Endothelial cell of umbilical vein (primary cell): ENCODE data around the gene SLC47A1. TPM values are rescaled to one million over a fixed set of nuclear protein-coding genes. Genes with fewer than 3 reads are reported as not detected.

ENCODE experiments used
- BruUV-seq: library from RNA; stranded (reverse); fragments of 400-500 nt; replicated peaks from 2 replicates; lab custom pipeline; 2021; lab: Mats Ljungman, UMichigan
- CTCF ChIA-PET: fragments of 300-600, 350-600 bp; sonication (Branson Sonifier 250); formaldehyde crosslinking; loops from one replicate; lab custom pipeline; 2021; ENCODE audit warnings: antibody characterized with exemption, inconsistent platforms; lab: Charles Lee
- POLR2A ChIA-PET: fragments of 300-600, 350-600 bp; sonication (Branson Sonifier 250); formaldehyde crosslinking; loops from one replicate; lab custom pipeline; 2021; ENCODE audit warnings: antibody characterized with exemption, inconsistent platforms; lab: Charles Lee
- DNase-seq: peaks from one replicate; pipeline ENCODE4 v3.0.0-alpha.2; 2011; ENCODE audit warnings: low read depth, low spot score
- FAIRE-seq: peaks from 2 replicates; lab custom pipeline; 2011; peaks lifted over from hg19 to GRCh38; lab: Jason Lieb, UNC
- H2AFZ ChIP-seq: 2 replicates; pipeline ENCODE4 v1.6.0; 2012; ENCODE audit warnings: low read depth, low read length, control low read depth, inconsistent platforms
- H3K27ac ChIP-seq: 2 replicates; pipeline ENCODE4 v1.5.1; 2011; ENCODE audit warnings: low read depth, mild to moderate bottlenecking, control low read depth, low read length, moderate library complexity; ENCODE audit not compliant: insufficient read depth
- H3K27me3 ChIP-seq, 2 experiments: 2 replicates each; pipeline versions ENCODE4 v1.6.0 to v1.6.1; 2011; ENCODE audit warnings: low read length in 2 of 2, mixed read lengths in 1 of 2; ENCODE audit not compliant: control insufficient read depth in 2 of 2, insufficient read depth in 2 of 2
- H3K36me3 ChIP-seq, 2 experiments: 2 replicates in 1 of 2; 3 replicates in 1 of 2; pipeline ENCODE4 v1.5.1; 2011; ENCODE audit warnings: low read length in 2 of 2, mild to moderate bottlenecking in 1 of 2, moderate library complexity in 1 of 2; ENCODE audit not compliant: control insufficient read depth in 2 of 2, insufficient read depth in 2 of 2; ENCODE audit errors: extremely low read depth in 1 of 2
- H3K4me1 ChIP-seq: 3 replicates; pipeline ENCODE4 v1.5.1; 2011; ENCODE audit warnings: mild to moderate bottlenecking, low read length; ENCODE audit not compliant: control insufficient read depth, insufficient read depth; ENCODE audit errors: extremely low read depth
- H3K4me2 ChIP-seq: 2 replicates; pipeline ENCODE4 v1.6.1; 2011; ENCODE audit warnings: low read length, control low read depth, mixed read lengths; ENCODE audit not compliant: insufficient read depth
- H3K4me3 ChIP-seq, 3 experiments: fragments of 200-600 bp in 1 of 3; sonication (generic), shearing (Covaris generic) in 1 of 3; replicated peaks in 1 of 3; 2 replicates each; pipeline ENCODE4 v1.5.1; 2011 to 2016; ENCODE audit warnings: control low read depth in 3 of 3, low read length in 3 of 3, mild to moderate bottlenecking in 2 of 3, inconsistent platforms in 1 of 3, low read depth in 1 of 3, moderate library complexity in 1 of 3; ENCODE audit not compliant: insufficient read depth in 1 of 3
- H3K79me2 ChIP-seq: 2 replicates; pipeline ENCODE4 v1.6.0; 2012; ENCODE audit warnings: low read length, inconsistent platforms; ENCODE audit not compliant: control insufficient read depth, insufficient read depth
- H3K9ac ChIP-seq: replicated peaks from 2 replicates; pipeline ENCODE3; 2011; ENCODE audit warnings: low read length, control low read depth; ENCODE audit not compliant: insufficient read depth; ENCODE audit errors: extremely low read depth
- H3K9me1 ChIP-seq: replicated peaks from 3 replicates; pipeline ENCODE4 v1.6.0; 2011; ENCODE audit warnings: mild to moderate bottlenecking, low read length; ENCODE audit not compliant: control insufficient read depth, insufficient read depth; ENCODE audit errors: extremely low read depth
- H3K9me3 ChIP-seq: replicated peaks from 2 replicates; pipeline ENCODE4 v1.5.1; 2012; ENCODE audit warnings: low read length, inconsistent platforms; ENCODE audit not compliant: control insufficient read depth, insufficient read depth
- H4K20me1 ChIP-seq: replicated peaks from 2 replicates; pipeline ENCODE3; 2011; ENCODE audit warnings: mild to moderate bottlenecking, low read length; ENCODE audit not compliant: control insufficient read depth, insufficient read depth; ENCODE audit errors: extremely low read depth
- EZH2 ChIP-seq: IDR thresholded peaks from 2 replicates; pipeline ENCODE4 v1.6.1; 2012; ENCODE audit warnings: borderline replicate concordance, low read depth, mild to moderate bottlenecking, moderate library complexity, low read length, inconsistent platforms; ENCODE audit not compliant: severe bottlenecking
- FOS ChIP-seq: IDR thresholded peaks from 2 replicates; pipeline ENCODE4 v1.6.1; 2011; ENCODE audit warnings: mild to moderate bottlenecking, low read length, moderate library complexity, borderline replicate concordance; ENCODE audit not compliant: insufficient read depth
- GATA2 ChIP-seq: IDR thresholded peaks from 2 replicates; pipeline ENCODE4 v1.7.0; 2011; ENCODE audit warnings: low read depth, mild to moderate bottlenecking, moderate library complexity, mixed read lengths, low read length; ENCODE audit not compliant: insufficient read length, insufficient read depth
- JUN ChIP-seq: IDR thresholded peaks from 2 replicates; pipeline ENCODE4 v1.6.1; 2011; ENCODE audit warnings: borderline replicate concordance, low read depth; ENCODE audit not compliant: insufficient read length, insufficient read depth
- MAX ChIP-seq: IDR thresholded peaks from 2 replicates; pipeline ENCODE4 v1.6.1; 2011; ENCODE audit not compliant: insufficient read depth, insufficient read length
- MYC ChIP-seq: IDR thresholded peaks from one replicate; pipeline ENCODE4 v1.6.1; 2011; ENCODE audit warnings: mild to moderate bottlenecking, low read depth, low read length
- POLR2A ChIP-seq: IDR thresholded peaks from 2 replicates; pipeline ENCODE4 v1.6.1; 2012; ENCODE audit warnings: low read depth, mild to moderate bottlenecking, control low read depth, low read length
- POLR2AphosphoS5 ChIP-seq: IDR thresholded peaks from 2 replicates; pipeline ENCODE4 v1.6.1; 2012; ENCODE audit warnings: low read depth, mild to moderate bottlenecking, control low read depth, low read length, moderate library complexity; ENCODE audit not compliant: insufficient read depth
- dilution Hi-C: fragments of 300-500 bp; cut with MboI; formaldehyde crosslinking; loops from one replicate; pipeline ENCODE4 v1.15.0; 2019; ENCODE audit warnings: low sequenced_read_pairs; ENCODE audit not compliant: extremely low pct_ligation_motif_present
- intact Hi-C: fragments of 100-400 bp; cut with micrococcal nuclease; formaldehyde crosslinking; loops from one replicate; pipeline ENCODE4 v1.10.0; 2022
- polyA plus RNA-seq, 4 experiments: library from polyadenylated mRNA; depleted of rRNA in 3 of 4; stranded (reverse) in 3 of 4; unstranded in 1 of 4; fragments of >200 nt; gene quantifications; 2 replicates each; pipeline versions ENCODE4 v1.2.1 to v1.2.3, GENCODE V29; 2011 to 2012; ENCODE audit warnings: missing spikeins in 1 of 4
- small RNA-seq: library from RNA; depleted of rRNA; stranded (forward); fragments of <200 nt; gene quantifications from one replicate; pipeline ENCODE3, GENCODE V24; 2012; ENCODE audit warnings: low replicate concordance, low read depth; ENCODE audit not compliant: insufficient read depth, insufficient read length
- total RNA-seq: library from RNA; stranded (reverse); gene quantifications from 2 replicates; pipeline ENCODE4 v1.2.3, GENCODE V29; 2021
- TF ChIP-seq, protein P1 (sequence below), 2 donors: IDR thresholded peaks; 1 replicate in 1 of 2; 2 replicates in 1 of 2; pipeline ENCODE4 v1.5.1; 2011; ENCODE audit warnings: low read length in 2 of 2, mild to moderate bottlenecking in 2 of 2, moderate library complexity in 2 of 2, control low read depth in 1 of 2, inconsistent platforms in 1 of 2, low read depth in 1 of 2; ENCODE audit not compliant: insufficient read depth in 1 of 2; ENCODE audit errors: extremely low read depth in 1 of 2

The SLC47A1 gene
- total and polyA plus RNA-seq, 2 donors (not counting 3 experiments of a cell fraction or from before 2014, with no cell fraction given): 3.3 to 6.9 TPM

DNA sequence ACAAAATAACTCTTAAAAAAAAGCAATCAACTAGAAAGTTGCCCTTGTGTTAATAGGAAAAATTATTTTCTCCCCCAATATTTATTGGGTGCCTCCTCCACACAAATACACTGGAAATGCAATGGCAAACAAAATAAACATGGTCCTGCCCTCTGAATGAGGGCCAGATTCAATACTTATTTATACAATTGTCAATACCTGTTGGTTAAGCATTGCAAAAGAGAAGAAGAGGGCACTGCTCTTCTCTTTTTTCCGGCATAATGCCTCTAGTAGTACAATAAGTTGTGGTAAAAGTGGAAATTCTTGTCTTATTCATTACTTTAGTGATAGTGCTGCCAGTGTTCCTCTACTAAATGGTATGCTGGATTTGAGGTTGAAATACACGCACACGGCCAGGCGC, 92.4 kb downstream of the SLC47A1 start:
- H2AFZ ChIP-seq: no peak overlapping the region
- ChIA-PET POLR2A (no interaction called here), CTCF (no interaction called here)
- FAIRE-seq (no peak), DNase-seq (no peak)
- no peak overlapping the region for H3K27ac ChIP-seq
- H3K9me3 ChIP-seq: no peaks in the 10 kb centered on the region
- H3K4me3 ChIP-seq: no peak overlapping the region
- no peak overlapping the region for H3K4me2 ChIP-seq
- H3K27me3 ChIP-seq: peaks cover 0 to 5% of the 10 kb centered on the region in 2 experiments
- TF ChIP-seq POLR2A (no peak), MAX (no peak), MYC (no peak), JUN (no peak), EZH2 (no peak), GATA2 (no peak), FOS (no peak), POLR2AphosphoS5 (no peak)
- TF ChIP-seq, protein P1, sequence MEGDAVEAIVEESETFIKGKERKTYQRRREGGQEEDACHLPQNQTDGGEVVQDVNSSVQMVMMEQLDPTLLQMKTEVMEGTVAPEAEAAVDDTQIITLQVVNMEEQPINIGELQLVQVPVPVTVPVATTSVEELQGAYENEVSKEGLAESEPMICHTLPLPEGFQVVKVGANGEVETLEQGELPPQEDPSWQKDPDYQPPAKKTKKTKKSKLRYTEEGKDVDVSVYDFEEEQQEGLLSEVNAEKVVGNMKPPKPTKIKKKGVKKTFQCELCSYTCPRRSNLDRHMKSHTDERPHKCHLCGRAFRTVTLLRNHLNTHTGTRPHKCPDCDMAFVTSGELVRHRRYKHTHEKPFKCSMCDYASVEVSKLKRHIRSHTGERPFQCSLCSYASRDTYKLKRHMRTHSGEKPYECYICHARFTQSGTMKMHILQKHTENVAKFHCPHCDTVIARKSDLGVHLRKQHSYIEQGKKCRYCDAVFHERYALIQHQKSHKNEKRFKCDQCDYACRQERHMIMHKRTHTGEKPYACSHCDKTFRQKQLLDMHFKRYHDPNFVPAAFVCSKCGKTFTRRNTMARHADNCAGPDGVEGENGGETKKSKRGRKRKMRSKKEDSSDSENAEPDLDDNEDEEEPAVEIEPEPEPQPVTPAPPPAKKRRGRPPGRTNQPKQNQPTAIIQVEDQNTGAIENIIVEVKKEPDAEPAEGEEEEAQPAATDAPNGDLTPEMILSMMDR (IDR thresholded peaks at IDR 0.05; ENCODE audit: extremely low read depth in 1 of 2, insufficient read depth in 1 of 2, low read depth in 1 of 2, low read length in 2 of 2): no peak
- H3K9ac ChIP-seq: no peak overlapping the region
- no peaks in the 10 kb centered on the region for H3K9me1 ChIP-seq
- no peaks in the 10 kb centered on the region for H3K79me2 ChIP-seq
- no TSS peak for BruUV-seq
- H3K36me3 ChIP-seq: no peaks in the 10 kb centered on the region
- dilution Hi-C loops: no loop called here
- no peaks in the 10 kb centered on the region for H4K20me1 ChIP-seq
- no peaks in the 10 kb centered on the region for H3K4me1 ChIP-seq
- intact Hi-C loops: no loop called here

Small RNA genes lying within 50 kb of the gene (small RNA-seq; reads per million reads assigned to genes)
- gene AC025627.2 (not detected), gene NMTRQ-TTG12-1 (not detected)

Other genes starting within 250 kb of the SLC47A1 start
- gene B9D1, start 171.1 kb upstream of the SLC47A1 start, total RNA-seq: 17.9 and 20.5 TPM in 2 replicates
- gene B9D1, start 171.1 kb upstream of the SLC47A1 start, polyA plus RNA-seq: 55.8 and 66.0 TPM in 2 replicates
- gene MAPK7, start 155.4 kb upstream of the SLC47A1 start, total RNA-seq: 26.0 and 30.7 TPM in 2 replicates
- 16.8 and 17.2 TPM in 2 replicates for gene MAPK7, start 155.4 kb upstream of the SLC47A1 start, polyA plus RNA-seq
- gene MFAP4, start 146.7 kb upstream of the SLC47A1 start, total RNA-seq: not detected in 2 replicates
- gene MFAP4, start 146.7 kb upstream of the SLC47A1 start, polyA plus RNA-seq: not detected in 2 replicates
- 0.11 TPM in 1 of 2 replicates, not detected in the other for gene RNF112, start 122.6 kb upstream of the SLC47A1 start, total RNA-seq
- 0.05 and 0.06 TPM in 2 replicates for gene RNF112, start 122.6 kb upstream of the SLC47A1 start, polyA plus RNA-seq
- gene ALDH3A2, start 114.9 kb downstream of the SLC47A1 start, total RNA-seq: 28.1 and 36.5 TPM in 2 replicates
- 11.1 and 16.7 TPM in 2 replicates for gene ALDH3A2, start 114.9 kb downstream of the SLC47A1 start, polyA plus RNA-seq
- gene SLC47A2, start 182.7 kb downstream of the SLC47A1 start, total RNA-seq: not detected in 2 replicates
- not detected in 2 replicates for gene SLC47A2, start 182.7 kb downstream of the SLC47A1 start, polyA plus RNA-seq
- gene ALDH3A1, start 214.4 kb downstream of the SLC47A1 start, total RNA-seq: 1.2 TPM in 2 replicates
- 0.11 and 0.25 TPM in 2 replicates for gene ALDH3A1, start 214.4 kb downstream of the SLC47A1 start, polyA plus RNA-seq